Uterus (tissue), 4 donors: ENCODE data around the gene MAGOH. TPM values are rescaled to one million over a fixed set of nuclear protein-coding genes. Genes with fewer than 3 reads are reported as not detected.

ENCODE experiments used
- DNase-seq, 2 donors: peaks; one replicate each; pipeline ENCODE4 v3.0.0-alpha.2; 2019 to 2020
- H3K27ac ChIP-seq, 2 donors: fragments of 200-600 bp; sonication (generic); 1 replicate in 1 of 2; 2 replicates in 1 of 2; pipeline ENCODE4 v1.5.1; 2016 to 2018
- H3K27me3 ChIP-seq, 2 donors: fragments of 200-600 bp; sonication (generic); one replicate each; pipeline ENCODE4 v1.5.1; 2018 to 2019; ENCODE audit warnings: control low read depth in 1 of 2
- H3K36me3 ChIP-seq, 2 donors: fragments of 200-600 bp; sonication (generic); one replicate each; pipeline ENCODE4 v1.5.1; 2019; ENCODE audit warnings: control low read depth in 1 of 2
- H3K4me1 ChIP-seq, 2 donors: fragments of 200-600 bp; sonication (generic); one replicate each; pipeline ENCODE4 v1.5.1; 2018 to 2019; ENCODE audit warnings: control low read depth in 1 of 2
- H3K4me3 ChIP-seq, 2 donors: fragments of 200-600 bp; sonication (generic); 1 replicate in 1 of 2; 2 replicates in 1 of 2; pipeline ENCODE4 v1.5.1; 2018 to 2019; ENCODE audit warnings: mild to moderate bottlenecking in 1 of 2
- H3K9me3 ChIP-seq, 2 donors: fragments of 200-600 bp; sonication (generic); one replicate each; pipeline ENCODE4 v1.5.1; 2019; ENCODE audit warnings: control low read depth in 1 of 2
- CTCF ChIP-seq, 4 experiments: fragments of 200-600 bp in 2 of 4; fragments of 450-650 bp in 2 of 4; sonication (generic) in 2 of 4; IDR thresholded peaks; one replicate each; pipeline ENCODE4 v1.5.1; 2016 to 2019; ENCODE audit warnings: antibody characterized with exemption in 4 of 4, mild to moderate bottlenecking in 2 of 4, moderate library complexity in 1 of 4
- POLR2A ChIP-seq, 2 donors: fragments of 450-650 bp; IDR thresholded peaks; one replicate each; pipeline ENCODE4 v1.6.1; 2016; ENCODE audit warnings: antibody characterized with exemption in 2 of 2, mild to moderate bottlenecking in 1 of 2, moderate library complexity in 1 of 2
- intact Hi-C: fragments of 100-400 bp; cut with DNase I; formaldehyde crosslinking; loops from one replicate; pipeline ENCODE4 v1.15.1; 2023; ENCODE audit warnings: low total_unique reads
- total RNA-seq, 4 donors: library from RNA; depleted of rRNA in 3 of 4; stranded (reverse); fragments of >200 nt in 3 of 4; gene quantifications; one replicate each; pipeline versions ENCODE4 v1.1.0 to v1.2.4, GENCODE V29; 2014 to 2023
- donor health status: DM: yes; HTN: yes; CAD: no.

MAGOH gene
- total RNA-seq, 4 donors from 2014 or later = 31.6 to 60.9 (median 45.2) TPM

- Histone ChIP-seq H3K4me3 (no peak overlapping the region), H3K36me3 (no peaks in the 10 kb centered on the region), H3K4me1 (no peaks in the 10 kb centered on the region), H3K27me3 (no peaks in the 10 kb centered on the region), H3K9me3 (no peaks in the 10 kb centered on the region), H3K27ac (no peak overlapping the region)
- TF ChIP-seq POLR2A (IDR thresholded peaks at IDR 0.05) = no peak
- no peak for TF ChIP-seq CTCF (IDR thresholded peaks at IDR 0.05)
- intact Hi-C loops = no loop called here
- DNase-seq = no peak
These were observed 25.7 kb upstream of the MAGOH start for GRCh38 chr1:53264048-53264447.

GRCh38 chr1:53262000-53262399 is 23.7 kb upstream of the MAGOH start:
- Histone ChIP-seq H3K4me3 (no peak overlapping the region), H3K27me3 (no peaks in the 10 kb centered on the region), H3K9me3 (no peaks in the 10 kb centered on the region), H3K36me3 (no peaks in the 10 kb centered on the region), H3K27ac (no peak overlapping the region), H3K4me1 (no peaks in the 10 kb centered on the region)
- no peak for DNase-seq
- intact Hi-C loops = no loop called here
- TF ChIP-seq CTCF (IDR thresholded peaks at IDR 0.05) (no peak), POLR2A (IDR thresholded peaks at IDR 0.05) (no peak)

- H3K27ac ChIP-seq = no peak overlapping the region
- no peaks in the 10 kb centered on the region for H3K36me3 ChIP-seq
- H3K4me3 ChIP-seq = no peak overlapping the region
- DNase-seq = no peak
- no peaks in the 10 kb centered on the region for H3K9me3 ChIP-seq
- intact Hi-C loops = no loop called here
- no peaks in the 10 kb centered on the region for H3K4me1 ChIP-seq
- TF ChIP-seq POLR2A (IDR thresholded peaks at IDR 0.05) (no peak), CTCF (IDR thresholded peaks at IDR 0.05) (no peak)
- no peaks in the 10 kb centered on the region for H3K27me3 ChIP-seq
These were observed 22.4 kb upstream of the MAGOH start for GRCh38 chr1:53260631-53261247.

GRCh38 chr1:53259932-53260331 is 21.6 kb upstream of the MAGOH start:
- H3K36me3 ChIP-seq = no peaks in the 10 kb centered on the region
- H3K27me3 ChIP-seq = no peaks in the 10 kb centered on the region
- TF ChIP-seq CTCF (IDR thresholded peaks at IDR 0.05) = no peak
- TF ChIP-seq POLR2A (IDR thresholded peaks at IDR 0.05) = no peak
- H3K4me3 ChIP-seq = no peak overlapping the region
- no peaks in the 10 kb centered on the region for H3K9me3 ChIP-seq
- no peak overlapping the region for H3K27ac ChIP-seq
- no peak for DNase-seq
- H3K4me1 ChIP-seq = no peaks in the 10 kb centered on the region
- intact Hi-C loops = no loop called here

- intact Hi-C loops = no loop called here
- no peaks in the 10 kb centered on the region for H3K36me3 ChIP-seq
- no peak overlapping the region for H3K27ac ChIP-seq
- TF ChIP-seq CTCF (IDR thresholded peaks at IDR 0.05) (no peak), POLR2A (IDR thresholded peaks at IDR 0.05) (no peak)
- no peak for DNase-seq
- no peaks in the 10 kb centered on the region for H3K27me3 ChIP-seq
- H3K4me3 ChIP-seq = no peak overlapping the region
- no peaks in the 10 kb centered on the region for H3K4me1 ChIP-seq
- no peaks in the 10 kb centered on the region for H3K9me3 ChIP-seq
These were observed 19.9 kb upstream of the MAGOH start for GRCh38 chr1:53258216-53258615.
